Natural killer cell (primary cell): Measurements from ENCODE around the gene RANBP17. TPM values are rescaled to one million over a fixed set of nuclear protein-coding genes. Genes with fewer than 3 reads are reported as not detected.

Experiments
- ATAC-seq, 3 donors: fragments of 150-1000 bp in 2 of 3; fragments of 200-7000 bp in 1 of 3; cut with Tn5 transposase; 1 replicate in 1 of 3; 2 replicates in 2 of 3; pipeline ENCODE4 v1.10.0; 2021; ENCODE audit warnings: mild to moderate bottlenecking in 2 of 3, moderate library complexity in 2 of 3
- DNase-seq, 2 donors: peaks; one replicate each; pipeline versions ENCODE4 v3.0.0 to v3.0.0-alpha.2; 2013 to 2021; ENCODE audit warnings: mixed read lengths in 1 of 2
- H3K27ac ChIP-seq: one replicate; pipeline ENCODE4 v1.5.1; 2013; ENCODE audit warnings: mild to moderate bottlenecking, low read length
- H3K27me3 ChIP-seq: one replicate; pipeline ENCODE4 v1.6.1; 2013; ENCODE audit warnings: low read length; ENCODE audit not compliant: control insufficient read depth, insufficient read depth
- H3K36me3 ChIP-seq: one replicate; pipeline ENCODE4 v1.6.1; 2013; ENCODE audit warnings: low read length; ENCODE audit not compliant: control insufficient read depth, insufficient read depth
- H3K4me1 ChIP-seq: one replicate; pipeline ENCODE4 v1.6.1; 2013; ENCODE audit warnings: low read length; ENCODE audit not compliant: control insufficient read depth, insufficient read depth
- H3K4me3 ChIP-seq: one replicate; pipeline ENCODE4 v1.5.1; 2013; ENCODE audit warnings: low read length
- H3K9me3 ChIP-seq: one replicate; pipeline ENCODE4 v1.6.1; 2013; ENCODE audit warnings: low read length; ENCODE audit not compliant: control insufficient read depth, insufficient read depth
- H3K27ac Mint-ChIP-seq, 2 donors: one replicate each; pipeline ENCODE4 v1.8.0; 2022; ENCODE audit warnings: mild to moderate bottlenecking in 2 of 2, mixed read lengths in 2 of 2, moderate library complexity in 1 of 2
- H3K27me3 Mint-ChIP-seq, 2 donors: one replicate each; pipeline ENCODE4 v1.8.0; 2022; ENCODE audit warnings: low read depth in 2 of 2, mixed read lengths in 2 of 2
- H3K36me3 Mint-ChIP-seq: one replicate; pipeline ENCODE4 v1.8.0; 2022; ENCODE audit warnings: mixed read lengths
- H3K4me1 Mint-ChIP-seq, 2 donors: one replicate each; pipeline ENCODE4 v1.8.0; 2022; ENCODE audit warnings: mixed read lengths in 2 of 2
- H3K4me3 Mint-ChIP-seq: one replicate; pipeline ENCODE4 v1.8.0; 2022; ENCODE audit warnings: mild to moderate bottlenecking, moderate library complexity, mixed read lengths
- H3K9me3 Mint-ChIP-seq, 2 donors: one replicate each; pipeline ENCODE4 v1.8.0; 2022; ENCODE audit warnings: mixed read lengths in 2 of 2
- WGBS: methylation state at CpG from one replicate; pipeline ENCODE4 v1.1.7; 2013; ENCODE audit warnings: missing lambda C conversion rate; ENCODE audit not compliant: insufficient coverage; 5-methylcytosine and 5-hydroxymethylcytosine counted together
- intact Hi-C: fragments of 100-400 bp; cut with micrococcal nuclease; formaldehyde crosslinking; loops from one replicate; pipeline ENCODE4 v1.14.2; 2022
- total RNA-seq, 4 donors: library from RNA; stranded (reverse); fragments of 120-200 nt in 1 of 4; gene quantifications; one replicate each; pipeline versions ENCODE4 v1.2.3 to v1.2.4, GENCODE V29; 2013 to 2022
- TF ChIP-seq, protein P1 (sequence below): fragments of 200-600 bp; IDR thresholded peaks from one replicate; pipeline ENCODE4 v1.8.0; 2022; ENCODE audit warnings: antibody characterized with exemption

The RANBP17 gene
- total RNA-seq, 3 donors from 2014 or later (not counting 1 experiment from before 2014, with no cell fraction given) = 11.2 to 15.0 (median 12.6) TPM

DNA sequence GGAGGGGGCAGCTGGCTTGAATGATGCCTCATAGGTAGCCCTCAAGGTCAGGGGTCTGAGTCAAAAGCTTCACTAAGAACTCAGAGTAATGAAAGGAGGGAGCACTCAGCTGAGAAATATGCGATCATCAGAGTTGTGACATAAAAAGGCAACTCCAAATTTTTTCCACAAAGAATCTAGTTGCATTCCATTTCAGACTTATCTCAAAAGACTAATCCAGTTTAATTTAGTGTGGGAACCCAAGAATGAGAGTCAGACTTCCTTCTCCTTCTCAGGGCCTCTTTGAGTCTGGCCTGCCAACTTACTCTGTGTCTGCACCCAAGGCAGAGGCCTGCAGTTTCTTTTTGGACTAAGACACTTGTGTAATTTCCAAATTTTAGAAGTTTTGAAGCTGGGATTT is 43.6 kb upstream of the RANBP17 start:
- 100% methylated on average over 1 of the region's 1 CpG for WGBS
- H3K4me3 ChIP-seq = no peak overlapping the region
- DNase-seq (no peak), ATAC-seq (no peak)
- no peak overlapping the region for H3K4me3 Mint-ChIP-seq
- H3K27me3 Mint-ChIP-seq = peaks cover 9 to 10% of the 10 kb centered on the region in 2 donors
- intact Hi-C loops = no loop called here
- no peaks in the 10 kb centered on the region for H3K9me3 Mint-ChIP-seq
- H3K36me3 ChIP-seq = no peaks in the 10 kb centered on the region
- no peak overlapping the region for H3K27ac Mint-ChIP-seq
- H3K27ac ChIP-seq = no peak overlapping the region
- no peaks in the 10 kb centered on the region for H3K4me1 Mint-ChIP-seq
- H3K9me3 ChIP-seq = no peaks in the 10 kb centered on the region
- TF ChIP-seq, protein P1, sequence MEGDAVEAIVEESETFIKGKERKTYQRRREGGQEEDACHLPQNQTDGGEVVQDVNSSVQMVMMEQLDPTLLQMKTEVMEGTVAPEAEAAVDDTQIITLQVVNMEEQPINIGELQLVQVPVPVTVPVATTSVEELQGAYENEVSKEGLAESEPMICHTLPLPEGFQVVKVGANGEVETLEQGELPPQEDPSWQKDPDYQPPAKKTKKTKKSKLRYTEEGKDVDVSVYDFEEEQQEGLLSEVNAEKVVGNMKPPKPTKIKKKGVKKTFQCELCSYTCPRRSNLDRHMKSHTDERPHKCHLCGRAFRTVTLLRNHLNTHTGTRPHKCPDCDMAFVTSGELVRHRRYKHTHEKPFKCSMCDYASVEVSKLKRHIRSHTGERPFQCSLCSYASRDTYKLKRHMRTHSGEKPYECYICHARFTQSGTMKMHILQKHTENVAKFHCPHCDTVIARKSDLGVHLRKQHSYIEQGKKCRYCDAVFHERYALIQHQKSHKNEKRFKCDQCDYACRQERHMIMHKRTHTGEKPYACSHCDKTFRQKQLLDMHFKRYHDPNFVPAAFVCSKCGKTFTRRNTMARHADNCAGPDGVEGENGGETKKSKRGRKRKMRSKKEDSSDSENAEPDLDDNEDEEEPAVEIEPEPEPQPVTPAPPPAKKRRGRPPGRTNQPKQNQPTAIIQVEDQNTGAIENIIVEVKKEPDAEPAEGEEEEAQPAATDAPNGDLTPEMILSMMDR = no peak
- no peaks in the 10 kb centered on the region for H3K27me3 ChIP-seq
- no peaks in the 10 kb centered on the region for H3K36me3 Mint-ChIP-seq
- no peaks in the 10 kb centered on the region for H3K4me1 ChIP-seq

DNA sequence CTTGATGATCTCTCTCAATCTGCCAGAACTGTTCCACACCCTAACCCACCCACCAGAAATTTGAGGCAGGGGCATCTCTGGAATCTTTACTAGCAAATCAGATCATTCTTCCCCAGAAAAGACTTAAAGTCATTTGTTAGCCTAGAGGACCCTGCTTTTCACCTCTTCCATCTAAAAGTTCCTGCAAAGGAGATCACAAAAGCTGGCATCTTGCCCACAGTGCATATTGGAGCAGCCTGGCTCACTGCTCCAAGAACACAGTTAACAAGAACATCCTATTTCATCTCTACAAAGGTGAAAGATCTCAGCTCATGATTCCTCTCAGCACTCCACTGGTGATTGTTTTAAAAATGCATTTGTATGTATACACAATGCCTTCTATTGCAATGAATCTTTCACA is 42.0 kb upstream of the RANBP17 start:
- H3K9me3 ChIP-seq = no peaks in the 10 kb centered on the region
- H3K9me3 Mint-ChIP-seq = no peaks in the 10 kb centered on the region
- no peak for DNase-seq
- TF ChIP-seq, protein P1 = no peak
- no peaks in the 10 kb centered on the region for H3K36me3 Mint-ChIP-seq
- H3K4me1 ChIP-seq = no peaks in the 10 kb centered on the region
- no peaks in the 10 kb centered on the region for H3K4me1 Mint-ChIP-seq
- peaks cover 9 to 10% of the 10 kb centered on the region in 2 donors for H3K27me3 Mint-ChIP-seq
- no peak for ATAC-seq
- no peaks in the 10 kb centered on the region for H3K27me3 ChIP-seq
- H3K4me3 Mint-ChIP-seq = no peak overlapping the region
- no peaks in the 10 kb centered on the region for H3K36me3 ChIP-seq
- intact Hi-C loops = no loop called here
- no peak overlapping the region for H3K27ac ChIP-seq
- H3K4me3 ChIP-seq = no peak overlapping the region
- no peak overlapping the region for H3K27ac Mint-ChIP-seq

DNA sequence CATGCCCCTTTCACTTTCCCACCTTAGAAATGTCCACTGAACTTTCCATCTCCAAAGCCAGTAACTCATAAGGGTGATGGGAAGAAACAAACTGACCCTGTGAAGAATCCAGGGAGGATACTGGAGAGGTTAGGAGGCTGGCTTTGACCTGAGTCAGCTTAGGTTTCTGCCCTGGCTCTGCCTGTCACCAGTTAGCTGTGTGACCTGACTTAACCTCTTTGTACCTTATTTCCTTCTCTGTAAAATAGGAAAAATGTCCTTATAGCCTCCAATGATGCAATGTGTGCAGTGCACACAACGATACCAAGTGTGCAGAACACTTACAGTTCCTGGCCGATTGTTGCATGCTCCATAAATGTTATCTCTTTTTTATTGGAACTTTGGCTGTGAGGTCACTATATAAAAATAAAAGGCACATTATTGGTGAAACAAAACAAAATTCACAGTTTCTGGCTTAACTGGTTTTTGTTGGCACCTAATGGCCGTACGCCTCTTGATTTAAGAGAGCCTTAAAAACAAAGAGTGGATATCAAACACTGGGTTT is 40.5 kb upstream of the RANBP17 start:
- ATAC-seq = no peak
- intact Hi-C loops = no loop called here

DNA sequence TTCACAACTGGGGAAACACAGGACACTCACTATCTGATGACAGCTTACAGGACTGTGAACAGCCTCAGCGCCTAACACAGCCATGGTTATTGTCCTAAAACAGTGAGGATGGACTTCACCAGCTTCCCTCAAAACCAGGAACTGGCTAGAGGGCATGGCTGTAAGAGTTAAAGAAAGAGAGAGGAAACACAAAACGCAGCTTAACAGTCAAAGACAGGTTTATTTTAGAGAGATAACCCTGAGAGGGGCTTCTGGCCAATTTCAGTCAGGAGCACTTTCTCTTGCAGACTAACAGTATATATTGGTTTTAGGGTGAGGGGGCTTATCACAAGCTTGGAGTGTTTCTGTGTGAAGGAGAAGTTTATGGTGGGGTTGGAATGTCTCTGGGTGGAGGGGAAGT is 35.7 kb upstream of the RANBP17 start:
- Histone ChIP-seq H3K4me3 (no peak overlapping the region), H3K36me3 (no peaks in the 10 kb centered on the region), H3K9me3 (no peaks in the 10 kb centered on the region), H3K27me3 (no peaks in the 10 kb centered on the region), H3K4me1 (no peaks in the 10 kb centered on the region), H3K27ac (no peak overlapping the region)
- intact Hi-C loops = no loop called here
- DNase-seq (no peak), ATAC-seq (no peak)
- Mint-ChIP-seq H3K9me3 (no peaks in the 10 kb centered on the region), H3K4me3 (no peak overlapping the region), H3K27ac (no peak overlapping the region), H3K27me3 (peaks cover 6 to 12% of the 10 kb centered on the region in 2 donors), H3K36me3 (no peaks in the 10 kb centered on the region), H3K4me1 (no peaks in the 10 kb centered on the region)
- TF ChIP-seq, protein P1 = no peak
- WGBS = 76% methylated on average over 2 of the region's 2 CpGs

More for the DNA sequence above, 40.5 kb upstream of the RANBP17 start:
- Mint-ChIP-seq H3K36me3 (no peaks in the 10 kb centered on the region), H3K9me3 (no peaks in the 10 kb centered on the region), H3K27me3 (peaks cover 11 to 15% of the 10 kb centered on the region in 2 donors), H3K27ac (no peak overlapping the region), H3K4me3 (no peak overlapping the region), H3K4me1 (no peaks in the 10 kb centered on the region)
- H3K9me3 ChIP-seq = no peaks in the 10 kb centered on the region
- DNase-seq = no peak
- H3K4me1 ChIP-seq = no peaks in the 10 kb centered on the region
- TF ChIP-seq, protein P1 = no peak
- 93% methylated on average over 4 of the region's 4 CpGs for WGBS
- no peak overlapping the region for H3K4me3 ChIP-seq
- H3K27ac ChIP-seq = no peak overlapping the region
- no peaks in the 10 kb centered on the region for H3K36me3 ChIP-seq
- no peaks in the 10 kb centered on the region for H3K27me3 ChIP-seq
